SK-N-SH (cell line): ENCODE results near the gene GADD45B. TPM values are rescaled to one million over a fixed set of nuclear protein-coding genes. Genes with fewer than 3 reads are reported as not detected.

Source experiments
- CTCF ChIA-PET: fragments of 300-600, 350-600 bp; formaldehyde crosslinking; extraction: SDS; loops from one replicate; lab custom pipeline; 2021; lab: Yijun Ruan, JAX
- POLR2A ChIA-PET: fragments of 350-600 bp; sonication (Branson Sonifier 250); formaldehyde crosslinking; extraction: SDS; loops from one replicate; lab custom pipeline; 2020; ENCODE audit warnings: antibody characterized with exemption, inconsistent platforms; lab: Yijun Ruan, JAX
- DNase-seq: peaks from one replicate; pipeline ENCODE4 v3.0.0; 2012
- H2AFZ ChIP-seq: fragments of 200-600 bp; sonication (generic); 2 replicates; pipeline ENCODE4 v1.8.1; 2016; ENCODE audit warnings: antibody characterized with exemption, mild to moderate bottlenecking, low read depth
- H3F3A ChIP-seq: fragments of 200-600 bp; sonication (generic); replicated peaks from 2 replicates; pipeline ENCODE3; 2016; ENCODE audit warnings: antibody characterized with exemption, mild to moderate bottlenecking; ENCODE audit not compliant: insufficient read depth
- H3K27ac ChIP-seq, 2 experiments: fragments of 200-500 bp in 1 of 2; fragments of 200-600 bp in 1 of 2; sonication (Bioruptor generic) in 1 of 2; sonication (generic), shearing (Covaris generic) in 1 of 2; 2 replicates each; pipeline versions ENCODE4 v1.5.1 to v1.6.1; 2014 to 2016; ENCODE audit warnings: low read depth in 2 of 2, inconsistent platforms in 1 of 2, low read length in 1 of 2, mild to moderate bottlenecking in 1 of 2, mixed read lengths in 1 of 2
- H3K27me3 ChIP-seq: fragments of 200-600 bp; sonication (generic), shearing (Covaris generic); 2 replicates; pipeline ENCODE4 v1.6.1; 2016; ENCODE audit warnings: mixed run types; ENCODE audit not compliant: insufficient read depth
- H3K36me3 ChIP-seq, 2 experiments: fragments of 200-500 bp in 1 of 2; fragments of 200-600 bp in 1 of 2; sonication (Bioruptor generic) in 1 of 2; sonication (generic) in 1 of 2; replicated peaks in 1 of 2; 2 replicates each; pipeline versions ENCODE3 to v1.5.1; 2014 to 2016; ENCODE audit warnings: low read length in 1 of 2, mild to moderate bottlenecking in 1 of 2; ENCODE audit not compliant: insufficient read depth in 2 of 2, control insufficient read depth in 1 of 2
- H3K4me1 ChIP-seq, 2 experiments: fragments of 200-500 bp in 1 of 2; fragments of 200-600 bp in 1 of 2; sonication (Bioruptor generic) in 1 of 2; sonication (generic), shearing (Covaris generic) in 1 of 2; 2 replicates each; pipeline versions ENCODE4 v1.5.1 to v1.6.1; 2014 to 2016; ENCODE audit warnings: low read depth in 1 of 2, low read length in 1 of 2, mixed run types in 1 of 2; ENCODE audit not compliant: insufficient read depth in 2 of 2, control insufficient read depth in 1 of 2
- H3K4me2 ChIP-seq: fragments of 200-600 bp; sonication (generic), shearing (Covaris generic); 2 replicates; pipeline ENCODE4 v1.6.1; 2017; ENCODE audit warnings: mixed run types
- H3K4me3 ChIP-seq, 2 experiments: fragments of 200-500 bp in 1 of 2; fragments of 200-600 bp in 1 of 2; sonication (Bioruptor generic) in 1 of 2; sonication (generic), shearing (Covaris generic) in 1 of 2; 2 replicates each; pipeline versions ENCODE4 v1.5.1 to v1.8.1; 2014 to 2016; ENCODE audit warnings: low read depth in 2 of 2, inconsistent platforms in 1 of 2, low read length in 1 of 2, mild to moderate bottlenecking in 1 of 2, mixed read lengths in 1 of 2, moderate library complexity in 1 of 2
- H3K79me2 ChIP-seq: fragments of 200-600 bp; sonication (generic); 2 replicates; pipeline ENCODE4 v1.8.1; 2017; ENCODE audit warnings: mild to moderate bottlenecking; ENCODE audit not compliant: insufficient read depth
- H3K9ac ChIP-seq: fragments of 200-600 bp; sonication (generic); 2 replicates; pipeline ENCODE4 v1.6.1; 2017; ENCODE audit warnings: mixed run types
- H3K9me2 ChIP-seq: fragments of 200-600 bp; sonication (generic); 2 replicates; pipeline ENCODE4 v1.6.1; 2017; ENCODE audit warnings: mixed run types
- H3K9me3 ChIP-seq: fragments of 200-600 bp; sonication (generic); 2 replicates; pipeline ENCODE4 v1.6.1; 2017; ENCODE audit warnings: mixed run types, mild to moderate bottlenecking, moderate library complexity
- H4K20me1 ChIP-seq: fragments of 200-600 bp; sonication (generic); 2 replicates; pipeline ENCODE4 v1.6.1; 2017; ENCODE audit warnings: mild to moderate bottlenecking, mixed run types; ENCODE audit not compliant: insufficient read depth
- CHD2 ChIP-seq: fragments of 150-350 bp; IDR thresholded peaks from 2 replicates; pipeline ENCODE4 v1.6.1; 2018; ENCODE audit warnings: low read length; ENCODE audit not compliant: partially characterized antibody
- CTCF ChIP-seq: fragments of 200-600 bp; sonication (generic); IDR thresholded peaks from 2 replicates; pipeline ENCODE4 v1.6.1; 2017; ENCODE audit warnings: antibody characterized with exemption, mild to moderate bottlenecking, moderate library complexity
- ELF1 ChIP-seq: IDR thresholded peaks from 2 replicates; pipeline ENCODE4 v1.4.0; 2012
- FOXJ3 ChIP-seq: sonication (generic); formaldehyde crosslinking; IDR thresholded peaks from 2 replicates; pipeline ENCODE4 v1.5.1; 2020; ENCODE audit warnings: mild to moderate bottlenecking, missing genetic modification reagents
- GABPA ChIP-seq: IDR thresholded peaks from 2 replicates; pipeline ENCODE4 v1.4.0; 2012; ENCODE audit warnings: low read depth, mild to moderate bottlenecking
- GATA2 ChIP-seq: sonication (generic); formaldehyde crosslinking; IDR thresholded peaks from 2 replicates; pipeline ENCODE4 v1.5.0; 2020; ENCODE audit warnings: mild to moderate bottlenecking, missing genetic modification reagents
- IRF3 ChIP-seq: fragments of 150-350 bp; IDR thresholded peaks from 2 replicates; pipeline ENCODE4 v1.6.1; 2016; ENCODE audit warnings: mild to moderate bottlenecking, low read depth, low read length
- JUND ChIP-seq: IDR thresholded peaks from 2 replicates; pipeline ENCODE4 v1.4.0; 2012
- MAX ChIP-seq: IDR thresholded peaks from 2 replicates; pipeline ENCODE4 v1.4.0; 2012; ENCODE audit warnings: low read depth
- MXI1 ChIP-seq: IDR thresholded peaks from 2 replicates; pipeline ENCODE4 v1.6.1; 2012; ENCODE audit warnings: mild to moderate bottlenecking, low read depth, low read length, improper control_type of control experiment
- NFIC ChIP-seq: IDR thresholded peaks from 2 replicates; pipeline ENCODE4 v1.4.0; 2012; ENCODE audit warnings: borderline replicate concordance
- NRF1 ChIP-seq: IDR thresholded peaks from 2 replicates; pipeline ENCODE4 v1.6.1; 2012; ENCODE audit warnings: low read depth, mild to moderate bottlenecking, low read length
- RAD21 ChIP-seq: IDR thresholded peaks from 2 replicates; pipeline ENCODE4 v1.6.1; 2012; ENCODE audit warnings: mild to moderate bottlenecking, low read length
- RFX5 ChIP-seq: IDR thresholded peaks from 2 replicates; pipeline ENCODE4 v1.6.1; 2012; ENCODE audit warnings: mild to moderate bottlenecking, improper control_type of control experiment, low read length
- RXRA ChIP-seq: IDR thresholded peaks from 2 replicates; pipeline ENCODE4 v1.4.0; 2012; ENCODE audit warnings: low read depth, mild to moderate bottlenecking, borderline replicate concordance
- SIN3A ChIP-seq: IDR thresholded peaks from 2 replicates; pipeline ENCODE4 v1.6.1; 2012; ENCODE audit warnings: low read depth, mild to moderate bottlenecking, low read length, moderate library complexity, borderline replicate concordance
- SMC3 ChIP-seq: IDR thresholded peaks from 2 replicates; pipeline ENCODE4 v1.6.1; 2012; ENCODE audit warnings: low read depth, low read length, improper control_type of control experiment
- TEAD4 ChIP-seq: IDR thresholded peaks from 2 replicates; pipeline ENCODE4 v1.4.0; 2012; ENCODE audit warnings: mild to moderate bottlenecking, borderline replicate concordance; ENCODE audit not compliant: insufficient read depth
- USF1 ChIP-seq: IDR thresholded peaks from 2 replicates; pipeline ENCODE4 v1.4.0; 2012; ENCODE audit warnings: low read depth, borderline replicate concordance
- YY1 ChIP-seq: IDR thresholded peaks from 2 replicates; pipeline ENCODE4 v1.4.0; 2012; ENCODE audit warnings: low read depth, mild to moderate bottlenecking
- ZBTB33 ChIP-seq: IDR thresholded peaks from 2 replicates; pipeline ENCODE4 v1.4.0; 2012; ENCODE audit warnings: low read depth, borderline replicate concordance
- WGBS: methylation state at CpG from one replicate; pipeline ENCODE4 v1.1.6; 2017; ENCODE audit warnings: low lambda C conversion rate; 5-methylcytosine and 5-hydroxymethylcytosine counted together
- polyA plus RNA-seq, 3 experiments: library from polyadenylated mRNA; depleted of rRNA; stranded (reverse); fragments of >200 nt; gene quantifications; 2 replicates each; pipeline ENCODE4 v1.2.3, GENCODE V29; 2012

GADD45B gene
- polyA plus RNA-seq, 1 of the 3 experiments (the other 2 are of a cell fraction): 67.6 TPM

- Histone ChIP-seq H3K9me3 (no peaks in the 10 kb centered on the region), H3K9me2 (no peaks in the 10 kb centered on the region), H3K36me3 (no peaks in the 10 kb centered on the region), H3K27me3 (no peaks in the 10 kb centered on the region), H3K4me2 (peak overlapping the region; percentile 99), H3F3A (peaks cover 51% of the 10 kb centered on the region), H3K4me1 (peaks cover 20 to 22% of the 10 kb centered on the region in 2 experiments; a peak in 3 of 4 replicates), H3K27ac (peak overlapping the region; percentile 5 to 86; a peak in 3 of 4 replicates), H2AFZ (0 out of 2 replicates have a peak overlapping the region, but pooled peaks have one; percentile 43), H4K20me1 (no peaks in the 10 kb centered on the region), H3K9ac (peak overlapping the region; percentile 80; the same call in 1 of the 2 replicates), H3K4me3 (peak overlapping the region; percentile 63 to 70), H3K79me2 (peaks cover 3% of the 10 kb centered on the region; the same call in 1 of the 2 replicates)
- 9% methylated on average over 17 of the region's 21 CpGs for WGBS
- DNase-seq: peak; percentile 75
- ChIA-PET POLR2A (no interaction called here), CTCF (interaction anchor here (0.6 to 2.3 kb wide), 4 partner anchors 16 to 117 kb away, joined by 3 to 11 read pairs (median 4); no protein-coding TSS in a partner anchor)
- TF ChIP-seq TEAD4 (no peak), MAX (peak; percentile 65; the same call in 1 of the 2 replicates)
Observed at GRCh38 chr19:2494084-2494446, 18.1 kb downstream of the GADD45B start.

GRCh38 chr19:2494447-2495129 lies 18.7 kb downstream of the GADD45B start:
- 5% methylated on average over 23 of the region's 72 CpGs for WGBS
- Histone ChIP-seq H3K4me2 (peak overlapping the region; percentile 99), H3F3A (peaks cover 54% of the 10 kb centered on the region), H3K36me3 (no peaks in the 10 kb centered on the region), H3K4me1 (peaks cover 18 to 22% of the 10 kb centered on the region in 2 experiments; a peak in 3 of 4 replicates), H3K9ac (peak overlapping the region; percentile 80), H3K9me3 (no peaks in the 10 kb centered on the region), H2AFZ (peak overlapping the region; percentile 76), H3K27ac (peak overlapping the region; percentile 30 to 86; a peak in 3 of 4 replicates), H3K4me3 (peak overlapping the region; percentile 63 to 70), H4K20me1 (no peaks in the 10 kb centered on the region), H3K9me2 (no peaks in the 10 kb centered on the region), H3K27me3 (no peaks in the 10 kb centered on the region), H3K79me2 (peaks cover 3% of the 10 kb centered on the region; the same call in 1 of the 2 replicates)
- CTCF ChIA-PET: interaction anchor here (1.1 to 1.5 kb wide), 5 partner anchors 17 to 325 kb away, joined by 3 to 4 read pairs (median 3); partner anchors contain the start of gene ZNF554
- peak; percentile 88 for DNase-seq
- POLR2A ChIA-PET: no interaction called here
- no peak for TF ChIP-seq YY1
- no peak for TF ChIP-seq GATA2
- no peak for TF ChIP-seq CHD2
- TF ChIP-seq GABPA: no peak
- TF ChIP-seq ELF1: 0 out of 2 replicates have a peak, but pooled peaks have one; percentile 11
- TF ChIP-seq RAD21: no peak
- no peak for TF ChIP-seq NFIC
- TF ChIP-seq SIN3A: peak; percentile 66; the same call in 1 of the 2 replicates
- no peak for TF ChIP-seq USF1
- TF ChIP-seq MAX: no peak
- no peak for TF ChIP-seq MXI1
- no peak for TF ChIP-seq SMC3
- no peak for TF ChIP-seq ZBTB33
- no peak for TF ChIP-seq JUND
- peak; percentile 33; the same call in 1 of the 2 replicates for TF ChIP-seq RXRA
- TF ChIP-seq FOXJ3 (CRISPR knock-in tag): no peak
- TF ChIP-seq RFX5: no peak
- no peak for TF ChIP-seq IRF3
- no peak for TF ChIP-seq CTCF
- TF ChIP-seq NRF1: peak; percentile 60
